Mucosa of descending colon (tissue), 3 donors: Measurements from ENCODE around the gene GPC6. TPM values are rescaled to one million over a fixed set of nuclear protein-coding genes. Genes with fewer than 3 reads are reported as not detected.

ENCODE experiments used
- ATAC-seq: fragments of 200-7000 bp; cut with Tn5 transposase; one replicate; pipeline ENCODE4 v1.9.1; 2020; ENCODE audit warnings: mild to moderate bottlenecking, moderate library complexity
- DNase-seq, 3 donors: peaks; one replicate each; pipeline ENCODE4 v3.0.0-alpha.2; 2020
- H3K36me3 ChIP-seq: fragments of 200-600 bp; one replicate; pipeline ENCODE4 v1.8.0; 2021; ENCODE audit warnings: low read depth, mild to moderate bottlenecking
- H3K4me1 ChIP-seq: fragments of 200-600 bp; one replicate; pipeline ENCODE4 v1.8.0; 2021; ENCODE audit warnings: low read depth, mild to moderate bottlenecking
- H3K4me3 ChIP-seq: fragments of 200-600 bp; one replicate; pipeline ENCODE4 v1.8.0; 2021; ENCODE audit warnings: mild to moderate bottlenecking
- H3K9me3 ChIP-seq: fragments of 200-600 bp; one replicate; pipeline ENCODE4 v1.8.0; 2021; ENCODE audit warnings: mild to moderate bottlenecking
- intact Hi-C, 2 donors: fragments of 100-400 bp; cut with DNase I in 1 of 2; cut with micrococcal nuclease in 1 of 2; formaldehyde crosslinking; loops; one replicate each; pipeline versions ENCODE4 v1.11.0 to v1.11.1; 2022; cut with DNase I, micrococcal nuclease
- total RNA-seq, 3 donors: library from RNA; stranded (reverse); fragmentation: NEBNext Ultra II Directional in 2 of 3; extraction: Animal tissue kit (Norgen Biotek cat#: 25700) in 2 of 3; gene quantifications; one replicate each; pipeline versions ENCODE4 v1.2.1 to v1.2.4, GENCODE V29; 2021 to 2023
- TF ChIP-seq, protein P1 (sequence below): fragments of 200-600 bp; IDR thresholded peaks from one replicate; pipeline ENCODE4 v1.8.0; 2022; ENCODE audit warnings: antibody characterized with exemption, mild to moderate bottlenecking
- donor health status: DM: no; HTN: no; CAD: no; lungs with moderate emphysema.
- donor health status: DM: no; HTN: no; CAD: no.
- donor health status: DM: no; HTN: yes; CAD: no.

Gene GPC6
- total RNA-seq, 3 donors from 2014 or later = 2.7 to 11.3 (median 7.5) TPM

- ATAC-seq = no peak
- intact Hi-C loops = no loop called here
- Histone ChIP-seq H3K4me3 (no peak overlapping the region), H3K36me3 (no peaks in the 10 kb centered on the region), H3K4me1 (no peaks in the 10 kb centered on the region), H3K9me3 (no peaks in the 10 kb centered on the region)
- TF ChIP-seq, protein P1, sequence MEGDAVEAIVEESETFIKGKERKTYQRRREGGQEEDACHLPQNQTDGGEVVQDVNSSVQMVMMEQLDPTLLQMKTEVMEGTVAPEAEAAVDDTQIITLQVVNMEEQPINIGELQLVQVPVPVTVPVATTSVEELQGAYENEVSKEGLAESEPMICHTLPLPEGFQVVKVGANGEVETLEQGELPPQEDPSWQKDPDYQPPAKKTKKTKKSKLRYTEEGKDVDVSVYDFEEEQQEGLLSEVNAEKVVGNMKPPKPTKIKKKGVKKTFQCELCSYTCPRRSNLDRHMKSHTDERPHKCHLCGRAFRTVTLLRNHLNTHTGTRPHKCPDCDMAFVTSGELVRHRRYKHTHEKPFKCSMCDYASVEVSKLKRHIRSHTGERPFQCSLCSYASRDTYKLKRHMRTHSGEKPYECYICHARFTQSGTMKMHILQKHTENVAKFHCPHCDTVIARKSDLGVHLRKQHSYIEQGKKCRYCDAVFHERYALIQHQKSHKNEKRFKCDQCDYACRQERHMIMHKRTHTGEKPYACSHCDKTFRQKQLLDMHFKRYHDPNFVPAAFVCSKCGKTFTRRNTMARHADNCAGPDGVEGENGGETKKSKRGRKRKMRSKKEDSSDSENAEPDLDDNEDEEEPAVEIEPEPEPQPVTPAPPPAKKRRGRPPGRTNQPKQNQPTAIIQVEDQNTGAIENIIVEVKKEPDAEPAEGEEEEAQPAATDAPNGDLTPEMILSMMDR = no peak
- peak in 1 of 3 donors; percentile 4 for DNase-seq
These were observed 677.3 kb downstream of the GPC6 start for GRCh38 chr13:93903909-93904308.

DNA sequence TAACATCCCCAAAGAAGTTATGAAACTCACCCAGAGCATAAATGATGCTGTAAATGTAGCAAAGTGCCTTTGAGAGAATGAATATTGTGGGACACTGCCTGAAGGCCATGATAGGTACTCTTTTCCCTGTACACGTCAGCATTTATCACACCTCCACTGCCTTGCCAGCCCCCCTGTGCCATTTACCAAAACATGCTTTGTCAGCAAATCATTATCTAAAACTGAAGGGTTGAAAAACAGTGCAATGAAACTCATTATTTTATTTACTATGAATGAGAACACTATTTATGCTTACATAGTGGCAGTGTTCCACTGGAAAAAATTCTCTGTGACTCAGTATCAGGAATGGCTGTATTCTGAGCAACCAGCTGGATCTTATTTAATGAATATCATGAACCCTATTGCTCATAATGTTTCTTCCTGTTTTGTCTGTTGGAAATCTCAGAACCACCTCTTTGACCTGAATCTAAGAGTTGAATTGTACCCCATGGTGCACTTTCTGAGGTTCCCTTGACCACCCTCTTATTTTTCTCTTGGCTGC, 688.7 kb downstream of the GPC6 start:
- DNase-seq (no peak), ATAC-seq (peak; percentile 31)
- intact Hi-C loops = no loop called here
- Histone ChIP-seq H3K4me1 (no peaks in the 10 kb centered on the region), H3K4me3 (no peak overlapping the region), H3K36me3 (no peaks in the 10 kb centered on the region), H3K9me3 (no peaks in the 10 kb centered on the region)
- TF ChIP-seq, protein P1 = no peak

- TF ChIP-seq, protein P1 = no peak
- ATAC-seq (no peak), DNase-seq (no peak)
- Histone ChIP-seq H3K4me3 (no peak overlapping the region), H3K9me3 (no peaks in the 10 kb centered on the region), H3K4me1 (no peaks in the 10 kb centered on the region), H3K36me3 (no peaks in the 10 kb centered on the region)
- intact Hi-C loops = no loop called here
These were observed 695.7 kb downstream of the GPC6 start for GRCh38 chr13:93922063-93922855.

DNA sequence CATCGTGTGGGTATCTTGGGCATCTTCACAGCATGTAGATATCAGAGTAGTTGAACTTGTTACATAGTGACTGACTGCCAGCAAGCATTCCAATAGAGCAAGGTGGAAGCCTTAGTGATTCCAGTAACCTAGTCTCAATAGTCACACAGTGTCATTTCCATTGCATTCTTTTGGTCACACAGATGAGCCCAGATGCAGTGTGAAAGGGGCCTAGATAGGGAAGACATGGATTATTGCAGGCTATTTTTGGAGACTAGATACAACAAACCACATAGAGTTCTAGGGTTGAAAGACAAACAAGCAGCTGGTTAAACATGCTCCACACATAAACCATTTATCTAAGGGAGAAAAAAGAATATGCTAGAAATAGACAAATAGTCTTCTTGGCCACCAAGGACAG, 699.4 kb downstream of the GPC6 start:
- TF ChIP-seq, protein P1 = no peak
- intact Hi-C loops = no loop called here
- Histone ChIP-seq H3K9me3 (no peaks in the 10 kb centered on the region), H3K36me3 (no peaks in the 10 kb centered on the region), H3K4me3 (no peak overlapping the region), H3K4me1 (no peaks in the 10 kb centered on the region)
- DNase-seq (no peak), ATAC-seq (no peak)

DNA sequence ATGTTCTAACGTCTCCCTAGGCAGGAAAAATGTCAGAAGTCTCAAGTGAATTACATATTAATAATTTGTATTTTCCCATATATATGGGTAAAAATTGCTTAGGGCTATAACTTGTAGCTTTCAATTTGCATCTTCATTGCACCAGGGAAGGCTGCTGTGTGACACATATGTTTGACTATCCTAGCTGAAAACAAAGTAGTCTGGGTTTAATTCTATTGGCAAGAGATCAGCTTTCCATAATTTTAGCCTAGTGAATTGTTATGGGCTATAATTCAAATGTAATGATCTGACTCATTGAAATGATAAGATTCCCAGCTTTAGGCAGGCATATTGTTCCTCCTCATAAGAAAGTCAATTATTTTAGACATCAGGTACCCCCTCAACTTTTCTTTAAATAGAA, 699.8 kb downstream of the GPC6 start:
- ATAC-seq = no peak

More for the DNA sequence above, 699.8 kb downstream of the GPC6 start:
- H3K9me3 ChIP-seq = no peaks in the 10 kb centered on the region
- TF ChIP-seq, protein P1 = no peak
- no peaks in the 10 kb centered on the region for H3K36me3 ChIP-seq
- no peak overlapping the region for H3K4me3 ChIP-seq
- intact Hi-C loops = no loop called here
- no peak for DNase-seq
- H3K4me1 ChIP-seq = no peaks in the 10 kb centered on the region
